Measurements from ENCODE around the gene ODC1. TPM values are rescaled to one million over a fixed set of nuclear protein-coding genes. Genes with fewer than 3 reads are reported as not detected.

Gene ODC1
- polyA plus RNA-seq, 1 donor (not counting 4 experiments of a cell fraction or from before 2014, with no cell fraction given), result 637 TPM

- Histone ChIP-seq H3K9me3 (ENCODE audit: control insufficient read depth, low read depth, low read length) (no peaks in the 10 kb centered on the region), H3K9ac (ENCODE audit: control insufficient read depth, extremely low read depth, insufficient read depth, low read length) (no peak overlapping the region), H4K20me1 (ENCODE audit: control insufficient read depth, extremely low read depth, insufficient read depth, low read length) (no peaks in the 10 kb centered on the region), H3K27me3 (ENCODE audit: control insufficient read depth, extremely low read depth, insufficient read depth, low read length) (peaks cover 22% of the 10 kb centered on the region), H3K27ac (ENCODE audit: control insufficient read depth, insufficient read depth, low read length) (no peak overlapping the region), H3K4me3 (ENCODE audit: control insufficient read depth in 2 of 3, extremely low read depth in 1 of 3, insufficient read depth in 2 of 3, low read depth in 1 of 3, low read length in 3 of 3) (no peak overlapping the region), H2AFZ (ENCODE audit: control insufficient read depth, low read length) (no peak overlapping the region), H3K4me2 (ENCODE audit: control insufficient read depth, extremely low read depth, insufficient read depth, low read depth, low read length) (no peak overlapping the region), H3K9me1 (ENCODE audit: control insufficient read depth, extremely low read depth, insufficient read depth, low read length) (no peaks in the 10 kb centered on the region), H3K36me3 (ENCODE audit: control insufficient read depth in 2 of 2, extremely low read depth in 1 of 2, insufficient read depth in 2 of 2, low read length in 2 of 2) (no peaks in the 10 kb centered on the region), H3K79me2 (ENCODE audit: control insufficient read depth, insufficient read depth, low read length) (no peaks in the 10 kb centered on the region), H3K4me1 (ENCODE audit: control insufficient read depth, extremely low read depth, insufficient read depth, low read length) (peaks cover 2% of the 10 kb centered on the region)
- FAIRE-seq (no peak), DNase-seq (ENCODE audit: low read depth, low spot score) (no peak)
- TF ChIP-seq CTCF (optimal IDR thresholded peaks at IDR 0.05 in 1 of 3, IDR thresholded peaks at IDR 0.05 in 1 of 3, conservative IDR thresholded peaks at IDR 0.05 in 1 of 3; ENCODE audit: extremely low read depth in 1 of 3, insufficient read depth in 2 of 3, low read length in 3 of 3), result no peak
- TF ChIP-seq EZH2 (IDR thresholded peaks at IDR 0.05; ENCODE audit: low read length), result no peak
- dilution Hi-C loops (cut with MboI; ENCODE audit: extremely low pct_ligation_motif_present, low sequenced_read_pairs), result no loop called here
Observed at GRCh38 chr2:10486091-10486490, 38.0 kb upstream of the ODC1 start.

- Histone ChIP-seq H3K36me3 (ENCODE audit: control insufficient read depth in 2 of 2, extremely low read depth in 1 of 2, insufficient read depth in 2 of 2, low read length in 2 of 2) (no peaks in the 10 kb centered on the region), H2AFZ (ENCODE audit: control insufficient read depth, low read length) (no peak overlapping the region), H3K79me2 (ENCODE audit: control insufficient read depth, insufficient read depth, low read length) (no peaks in the 10 kb centered on the region), H3K9ac (ENCODE audit: control insufficient read depth, extremely low read depth, insufficient read depth, low read length) (no peak overlapping the region), H3K4me2 (ENCODE audit: control insufficient read depth, extremely low read depth, insufficient read depth, low read depth, low read length) (no peak overlapping the region), H3K4me3 (ENCODE audit: control insufficient read depth in 2 of 3, extremely low read depth in 1 of 3, insufficient read depth in 2 of 3, low read depth in 1 of 3, low read length in 3 of 3) (no peak overlapping the region), H4K20me1 (ENCODE audit: control insufficient read depth, extremely low read depth, insufficient read depth, low read length) (no peaks in the 10 kb centered on the region), H3K4me1 (ENCODE audit: control insufficient read depth, extremely low read depth, insufficient read depth, low read length) (no peaks in the 10 kb centered on the region), H3K27me3 (ENCODE audit: control insufficient read depth, extremely low read depth, insufficient read depth, low read length) (peaks cover 26% of the 10 kb centered on the region), H3K27ac (ENCODE audit: control insufficient read depth, insufficient read depth, low read length) (no peak overlapping the region), H3K9me1 (ENCODE audit: control insufficient read depth, extremely low read depth, insufficient read depth, low read length) (no peaks in the 10 kb centered on the region), H3K9me3 (ENCODE audit: control insufficient read depth, low read depth, low read length) (no peaks in the 10 kb centered on the region)
- no peak for TF ChIP-seq EZH2 (IDR thresholded peaks at IDR 0.05; ENCODE audit: low read length)
- DNase-seq (ENCODE audit: low read depth, low spot score) (no peak), FAIRE-seq (no peak)
- dilution Hi-C loops (cut with MboI; ENCODE audit: extremely low pct_ligation_motif_present, low sequenced_read_pairs), result no loop called here
Observed at GRCh38 chr2:10482913-10483312, 34.8 kb upstream of the ODC1 start.

GRCh38 chr2:10482460-10482859, 34.3 kb upstream of the ODC1 start:
- H4K20me1 ChIP-seq (ENCODE audit: control insufficient read depth, extremely low read depth, insufficient read depth, low read length), result no peaks in the 10 kb centered on the region
- no peaks in the 10 kb centered on the region for H3K4me1 ChIP-seq (ENCODE audit: control insufficient read depth, extremely low read depth, insufficient read depth, low read length)
- H3K9me3 ChIP-seq (ENCODE audit: control insufficient read depth, low read depth, low read length), result no peaks in the 10 kb centered on the region
- H3K36me3 ChIP-seq (ENCODE audit: control insufficient read depth in 2 of 2, extremely low read depth in 1 of 2, insufficient read depth in 2 of 2, low read length in 2 of 2), result no peaks in the 10 kb centered on the region
- H2AFZ ChIP-seq (ENCODE audit: control insufficient read depth, low read length), result no peak overlapping the region
- no peak for FAIRE-seq
- H3K9me1 ChIP-seq (ENCODE audit: control insufficient read depth, extremely low read depth, insufficient read depth, low read length), result no peaks in the 10 kb centered on the region
- H3K27ac ChIP-seq (ENCODE audit: control insufficient read depth, insufficient read depth, low read length), result no peak overlapping the region
- TF ChIP-seq CTCF (optimal IDR thresholded peaks at IDR 0.05 in 1 of 3, IDR thresholded peaks at IDR 0.05 in 1 of 3, conservative IDR thresholded peaks at IDR 0.05 in 1 of 3; ENCODE audit: extremely low read depth in 1 of 3, insufficient read depth in 2 of 3, low read length in 3 of 3) (no peak), EZH2 (IDR thresholded peaks at IDR 0.05; ENCODE audit: low read length) (no peak)
- H3K27me3 ChIP-seq (ENCODE audit: control insufficient read depth, extremely low read depth, insufficient read depth, low read length), result peaks cover 23% of the 10 kb centered on the region
- H3K79me2 ChIP-seq (ENCODE audit: control insufficient read depth, insufficient read depth, low read length), result no peaks in the 10 kb centered on the region
- H3K4me3 ChIP-seq (ENCODE audit: control insufficient read depth in 2 of 3, extremely low read depth in 1 of 3, insufficient read depth in 2 of 3, low read depth in 1 of 3, low read length in 3 of 3), result no peak overlapping the region
- H3K4me2 ChIP-seq (ENCODE audit: control insufficient read depth, extremely low read depth, insufficient read depth, low read depth, low read length), result no peak overlapping the region
- no peak overlapping the region for H3K9ac ChIP-seq (ENCODE audit: control insufficient read depth, extremely low read depth, insufficient read depth, low read length)
- no peak for DNase-seq (ENCODE audit: low read depth, low spot score)
- dilution Hi-C loops (cut with MboI; ENCODE audit: extremely low pct_ligation_motif_present, low sequenced_read_pairs), result no loop called here
